Fibroblast of skin of back (primary cell): ENCODE results near the gene ORAI3. TPM values are rescaled to one million over a fixed set of nuclear protein-coding genes. Genes with fewer than 3 reads are reported as not detected.
A peak's percentile ranks its signal among the peaks of the same experiment; 100 is the strongest.

ENCODE experiments used
- DNase-seq: peaks from one replicate; pipeline ENCODE4 v3.0.0-alpha.2; 2013
- polyA plus RNA-seq, 2 experiments: library from polyadenylated mRNA; unstranded; fragments of 120-200 nt; gene quantifications; one replicate each; pipeline ENCODE4 v1.2.1, GENCODE V29; 2013; ENCODE audit not compliant: insufficient read length in 2 of 2

Gene ORAI3
- polyA plus RNA-seq (2013, experiment 1 of 2; ENCODE audit: insufficient read length) = 6.9 TPM
- polyA plus RNA-seq (2013, experiment 2 of 2; ENCODE audit: insufficient read length) = 8.6 TPM

GRCh38 chr16:30948667-30949649 lies at the start of gene ORAI3:
Gene ORAI3 (plus strand): TSS chr16:30949068. CDS start chr16:30949290, 222 bp downstream.
- peak; percentile 47 for DNase-seq

DNA sequence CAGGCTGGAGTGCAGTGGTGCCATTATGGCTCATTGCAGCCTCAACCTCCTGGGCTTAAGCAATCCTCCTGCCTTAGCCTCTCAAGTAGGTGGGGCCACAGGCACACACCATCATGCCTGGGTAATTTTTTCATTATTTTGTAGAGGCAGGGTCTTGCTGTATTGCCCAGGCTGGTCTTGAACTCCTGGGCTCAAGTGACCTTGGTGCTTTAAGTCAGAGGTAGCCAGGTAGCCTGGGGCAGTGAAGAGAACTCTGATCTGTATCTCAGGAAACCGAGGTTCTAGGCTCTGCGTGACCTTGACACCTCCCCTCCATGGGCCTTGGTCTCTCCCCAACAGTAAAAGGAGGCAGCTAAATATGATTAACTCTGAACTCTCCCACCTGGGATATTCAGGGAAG lies 49.1 kb upstream of the ORAI3 start:
- no peak for DNase-seq

- no peak for DNase-seq
These were observed 48.3 kb upstream of the ORAI3 start for GRCh38 chr16:30900588-30900987.

DNA sequence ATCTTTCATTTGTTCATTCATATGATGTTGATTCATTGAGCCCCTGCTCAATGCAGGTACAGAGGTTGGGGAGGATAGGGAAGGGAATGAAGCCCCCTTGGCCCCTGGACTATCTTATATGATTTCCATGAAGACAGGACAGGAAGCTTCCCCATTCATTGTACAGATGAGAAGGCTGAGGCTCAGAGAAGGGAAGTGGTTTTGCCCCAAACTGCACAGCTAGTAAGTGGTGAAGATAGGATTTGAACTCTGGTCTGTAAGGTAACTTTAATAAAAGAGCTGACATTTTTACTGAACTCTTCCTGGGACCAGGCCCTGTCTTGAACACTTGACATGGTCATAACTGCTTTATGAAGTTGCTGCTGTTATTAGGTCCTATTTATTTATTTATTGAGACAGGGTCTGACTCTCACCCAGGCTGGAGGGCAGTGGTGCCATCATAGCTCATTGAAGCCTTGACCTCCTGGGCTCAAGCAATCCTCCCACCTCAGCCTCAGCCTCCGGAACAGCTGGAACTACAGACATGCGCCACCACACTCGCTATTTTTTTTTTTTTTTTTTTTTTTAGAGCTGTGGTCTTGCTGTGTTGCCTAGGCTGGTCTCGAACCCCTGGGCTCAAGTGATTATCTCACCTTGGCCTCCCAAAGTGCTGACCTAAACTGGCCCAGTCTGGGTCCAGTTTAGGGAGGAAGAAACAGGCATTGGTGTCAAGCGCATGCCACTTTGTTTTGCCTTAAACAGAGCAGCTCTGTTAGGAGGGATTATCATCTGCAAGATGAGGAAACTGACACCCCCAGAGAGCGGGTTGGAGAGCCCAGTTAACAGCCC lies 47.5 kb upstream of the ORAI3 start:
- DNase-seq = no peak

DNA sequence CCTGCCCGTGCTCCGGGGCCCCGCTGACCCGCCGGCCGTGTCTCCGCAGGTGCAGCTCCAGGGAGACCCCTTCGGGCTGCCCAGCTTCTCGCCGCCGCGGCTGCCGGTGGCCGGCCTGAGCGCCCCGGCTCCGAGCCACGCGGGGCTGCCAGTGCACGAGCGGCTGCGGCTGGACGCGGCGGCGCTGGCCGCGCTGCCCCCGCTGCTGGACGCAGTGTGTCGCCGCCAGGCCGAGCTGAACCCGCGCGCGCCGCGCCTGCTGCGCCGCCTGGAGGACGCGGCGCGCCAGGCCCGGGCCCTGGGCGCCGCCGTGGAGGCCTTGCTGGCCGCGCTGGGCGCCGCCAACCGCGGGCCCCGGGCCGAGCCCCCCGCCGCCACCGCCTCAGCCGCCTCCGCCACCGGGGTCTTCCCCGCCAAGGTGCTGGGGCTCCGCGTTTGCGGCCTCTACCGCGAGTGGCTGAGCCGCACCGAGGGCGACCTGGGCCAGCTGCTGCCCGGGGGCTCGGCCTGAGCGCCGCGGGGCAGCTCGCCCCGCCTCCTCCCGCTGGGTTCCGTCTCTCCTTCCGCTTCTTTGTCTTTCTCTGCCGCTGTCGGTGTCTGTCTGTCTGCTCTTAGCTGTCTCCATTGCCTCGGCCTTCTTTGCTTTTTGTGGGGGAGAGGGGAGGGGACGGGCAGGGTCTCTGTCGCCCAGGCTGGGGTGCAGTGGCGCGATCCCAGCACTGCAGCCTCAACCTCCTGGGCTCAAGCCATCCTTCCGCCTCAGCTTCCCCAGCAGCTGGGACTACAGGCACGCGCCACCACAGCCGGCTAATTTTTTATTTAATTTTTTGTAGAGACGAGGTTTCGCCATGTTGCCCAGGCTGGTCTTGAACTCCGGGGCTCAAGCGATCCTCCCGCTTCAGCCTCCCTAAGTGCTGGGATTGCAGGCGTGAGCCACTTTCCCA lies 46.6 kb upstream of the ORAI3 start:
- DNase-seq = peak; percentile 75

- DNase-seq = no peak
These were observed 45.9 kb upstream of the ORAI3 start for GRCh38 chr16:30903002-30903401.

DNA sequence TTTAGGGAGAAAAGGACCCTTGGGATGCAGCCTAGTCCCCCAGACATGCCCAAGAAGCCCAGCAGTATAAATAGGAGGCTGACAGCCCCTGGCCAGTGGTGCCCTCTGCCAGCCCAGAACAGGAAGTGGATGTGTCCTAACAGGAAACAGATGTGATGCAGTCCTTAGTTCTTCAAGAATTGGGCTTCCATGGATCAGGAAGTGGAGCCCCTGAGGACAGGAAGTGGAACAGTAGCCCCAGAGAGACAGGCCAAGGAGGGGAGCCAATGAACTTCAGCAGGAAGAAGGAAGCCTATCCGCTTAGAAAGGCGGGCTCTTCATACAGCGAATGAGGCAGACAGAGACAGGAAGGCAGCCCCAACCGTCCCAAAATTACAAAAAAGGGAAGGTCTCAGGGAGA lies 45.3 kb upstream of the ORAI3 start:
- DNase-seq = peak; percentile 40

DNA sequence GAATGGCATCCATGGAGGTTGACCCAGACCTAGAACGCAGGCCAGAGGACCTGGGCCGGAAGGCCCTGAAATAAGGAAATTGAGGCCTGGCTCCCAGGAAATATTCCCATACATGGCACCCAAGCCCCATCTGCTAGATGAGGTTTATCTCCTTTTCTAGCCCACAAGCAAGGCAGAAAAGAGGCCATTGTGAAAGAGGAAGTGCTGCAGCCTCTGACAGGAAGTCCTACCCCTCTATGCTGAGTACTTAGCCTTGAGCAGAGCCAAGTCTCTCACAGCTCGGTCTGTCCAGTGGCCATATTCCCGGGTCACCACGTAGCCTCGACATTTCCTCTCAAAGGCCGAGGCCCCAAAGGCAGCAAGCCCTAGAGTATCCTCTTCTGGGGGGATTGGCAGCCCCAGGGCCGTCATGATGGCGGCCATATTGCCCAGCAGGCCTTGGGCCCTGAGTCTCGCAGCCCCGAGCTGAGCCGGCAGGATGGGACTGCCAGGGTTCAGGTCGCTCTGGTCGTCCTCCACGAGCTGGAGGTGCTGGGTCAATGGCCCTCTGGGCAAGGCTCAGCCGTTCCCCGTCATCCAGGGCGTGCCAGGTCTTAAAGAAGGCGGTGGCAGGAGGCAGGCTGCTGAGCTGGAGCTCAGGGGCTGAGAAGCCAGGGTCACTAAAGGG lies 44.6 kb upstream of the ORAI3 start:
- DNase-seq = no peak

- DNase-seq = no peak
These were observed 41.8 kb upstream of the ORAI3 start for GRCh38 chr16:30907064-30907463.

DNA sequence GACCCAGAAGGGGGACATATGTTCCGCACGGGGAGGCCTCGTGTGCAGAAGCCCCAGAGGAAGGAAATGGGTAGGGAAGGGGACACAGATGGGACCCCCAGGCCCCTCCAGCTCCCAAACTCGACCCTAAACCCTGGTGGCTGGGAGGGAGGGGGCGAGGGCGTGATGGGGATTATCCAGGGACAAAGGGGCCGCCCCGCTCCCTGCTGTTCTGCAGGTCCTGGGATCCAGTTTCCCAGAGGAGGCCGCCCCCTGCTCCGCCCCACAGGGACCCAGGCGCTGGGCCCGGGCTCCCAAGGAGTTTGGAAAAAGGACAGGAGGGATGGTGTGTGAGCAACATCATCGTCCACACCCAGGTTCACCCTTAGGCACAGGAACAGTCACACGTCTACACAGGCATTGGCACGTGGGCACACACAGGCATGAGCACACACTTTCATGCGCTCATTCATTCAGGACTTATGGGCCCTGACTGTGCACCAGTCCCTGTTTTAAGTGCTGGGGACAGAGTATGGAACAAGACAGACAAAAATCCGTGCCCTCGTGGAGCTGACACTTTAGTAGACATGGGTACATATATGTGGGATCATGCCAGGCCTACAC lies 38.3 kb upstream of the ORAI3 start:
- no peak for DNase-seq

GRCh38 chr16:30912794-30913412 lies 36.0 kb upstream of the ORAI3 start:
- no peak for DNase-seq

DNA sequence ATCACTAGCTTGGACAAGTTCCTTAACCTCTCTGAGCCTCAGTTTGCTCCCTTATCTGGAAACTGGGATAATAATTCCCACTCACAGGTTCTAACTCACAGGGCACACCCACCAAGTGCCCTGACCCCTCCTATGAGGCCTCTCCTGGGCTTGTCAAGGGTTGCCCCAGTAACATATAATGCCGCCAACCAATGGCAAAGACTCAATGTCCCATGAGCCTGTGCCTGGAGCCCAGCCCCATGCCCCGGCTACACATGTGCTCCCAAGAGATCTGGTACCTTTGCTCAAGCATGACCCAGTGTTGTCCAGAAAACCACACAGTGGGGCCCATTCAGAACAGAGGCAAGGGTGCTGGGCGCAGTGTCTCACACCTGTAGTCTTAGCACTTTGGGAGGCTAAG lies 34.0 kb upstream of the ORAI3 start:
- no peak for DNase-seq

DNA sequence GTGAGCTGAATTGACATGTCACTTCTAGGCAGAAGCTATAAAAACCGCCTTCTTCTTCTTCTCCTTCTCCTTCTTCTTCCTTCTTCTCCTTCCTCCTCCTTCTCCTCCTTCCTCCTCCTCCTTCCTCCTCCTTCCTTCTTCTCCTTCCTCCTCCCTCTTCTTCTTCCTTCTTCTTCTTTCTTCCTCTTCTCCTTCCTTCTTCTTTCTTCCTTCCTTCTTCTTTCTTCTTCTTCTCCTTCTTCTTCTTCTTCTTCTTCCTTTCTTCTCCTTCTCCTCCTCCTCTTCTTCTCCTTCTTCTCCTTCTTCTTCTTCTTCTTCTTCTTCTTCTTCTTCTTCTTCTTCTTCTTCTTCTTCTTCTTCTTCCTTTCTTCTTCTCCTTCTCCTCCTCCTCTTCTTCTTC lies 30.3 kb upstream of the ORAI3 start:
- DNase-seq = no peak

DNA sequence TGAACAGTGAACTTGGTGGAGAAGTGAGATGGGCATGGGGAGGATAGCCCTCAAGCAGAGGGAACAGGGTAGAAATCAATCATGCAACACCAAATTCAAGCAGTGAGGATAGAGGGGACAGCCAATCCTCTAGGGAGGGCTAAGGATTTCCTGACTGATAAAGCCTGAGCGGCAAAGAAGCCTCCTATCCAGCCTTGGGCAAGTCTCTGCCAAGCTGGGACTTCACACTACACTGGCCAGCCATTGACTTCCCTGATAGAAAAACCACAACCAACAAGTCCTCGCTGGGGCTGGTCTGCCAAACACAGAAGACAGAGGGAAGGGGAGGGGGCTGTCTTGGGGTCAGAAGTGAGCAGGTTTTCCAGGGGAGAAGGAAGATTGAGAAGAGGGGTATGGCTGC lies 28.0 kb upstream of the ORAI3 start:
- no peak for DNase-seq

DNA sequence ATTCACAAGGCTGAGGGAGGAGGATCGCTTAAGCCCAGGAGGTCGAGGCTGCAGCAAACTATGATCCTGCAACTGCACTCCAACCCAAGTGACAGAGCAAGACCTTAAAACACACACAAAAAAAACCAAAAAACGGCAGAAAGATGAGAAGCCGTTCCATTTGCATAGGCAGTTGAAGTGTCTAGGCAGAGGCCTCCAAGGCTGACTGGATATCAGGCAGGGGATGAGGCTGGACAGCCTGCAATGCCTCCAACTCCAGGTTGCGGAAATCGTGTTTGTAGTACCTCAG lies 27.5 kb upstream of the ORAI3 start:
- DNase-seq = no peak

DNA sequence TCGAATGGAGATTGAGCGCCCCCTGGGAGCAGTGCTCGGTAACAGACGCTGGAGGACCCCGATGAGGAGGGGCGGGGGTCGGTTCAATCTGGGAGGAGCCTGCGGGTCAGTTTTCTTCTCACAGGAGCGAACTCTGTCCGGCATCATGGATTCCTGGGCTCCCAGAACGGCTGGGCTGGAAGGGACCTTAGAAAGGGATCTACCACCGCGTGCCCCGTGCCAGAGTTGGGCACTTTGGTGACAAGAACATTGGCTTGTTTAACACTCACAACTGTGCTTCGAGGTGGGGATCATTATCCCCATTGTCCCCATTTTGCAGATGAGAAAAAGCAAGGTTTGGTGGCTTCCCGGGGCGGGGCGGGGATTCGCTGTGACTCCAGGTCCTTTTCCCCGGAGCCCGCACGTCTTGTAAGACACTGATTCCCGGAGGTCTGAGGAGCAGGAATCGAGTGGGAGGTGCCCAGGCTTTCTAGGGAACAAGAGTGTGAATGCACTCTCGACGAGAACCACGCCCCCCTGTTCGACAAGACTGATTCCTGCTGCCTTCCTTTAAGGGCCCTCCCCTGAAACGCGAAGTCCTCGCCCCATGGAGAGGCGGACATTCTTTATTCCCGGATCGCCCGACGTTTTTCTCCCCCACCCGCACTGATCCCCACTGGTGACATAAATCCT lies 27.0 kb upstream of the ORAI3 start:
- DNase-seq = peak; percentile 89

- DNase-seq = peak; percentile 100
These were observed 26.4 kb upstream of the ORAI3 start for GRCh38 chr16:30922420-30922959.

- peak; percentile 100 for DNase-seq
These were observed 25.8 kb upstream of the ORAI3 start for GRCh38 chr16:30922960-30923535.

- no peak for DNase-seq
These were observed 25.3 kb upstream of the ORAI3 start, which contains the start of gene FBXL19 for GRCh38 chr16:30923554-30924075. Gene FBXL19 (plus strand): TSS chr16:30923572. CDS start chr16:30925755, 2,183 bp downstream.
